DMS153 treated with DMSO at 0.1 percent for 48 hours (cell line): Measurements from ENCODE around the gene KCNMA1.

Source experiments
- DNase-seq: peaks from one replicate; lab custom pipeline; 2025; ENCODE audit not compliant: unreplicated experiment; lab: John Stamatoyannopoulos, UW

KCNMA1 gene

GRCh38 chr10:77109351-77109994 is 528.1 kb downstream of the KCNMA1 start:
- no peak for DNase-seq

- DNase-seq, result no peak
Measured at GRCh38 chr10:77106676-77107075, 530.9 kb downstream of the KCNMA1 start.

GRCh38 chr10:77105761-77106221 is 531.8 kb downstream of the KCNMA1 start:
- no peak for DNase-seq

GRCh38 chr10:77104459-77104980 is 533.1 kb downstream of the KCNMA1 start:
- DNase-seq, result no peak

GRCh38 chr10:77103213-77103612 is 534.4 kb downstream of the KCNMA1 start:
- no peak for DNase-seq

- no peak for DNase-seq
Measured at GRCh38 chr10:77101341-77101740, 536.3 kb downstream of the KCNMA1 start.

GRCh38 chr10:77099136-77099535 is 538.5 kb downstream of the KCNMA1 start:
- no peak for DNase-seq

GRCh38 chr10:77097625-77098024 is 540.0 kb downstream of the KCNMA1 start:
- DNase-seq, result no peak

- no peak for DNase-seq
Measured at GRCh38 chr10:77093126-77093525, 544.5 kb downstream of the KCNMA1 start.

- no peak for DNase-seq
Measured at GRCh38 chr10:77091597-77092165, 545.9 kb downstream of the KCNMA1 start.

- no peak for DNase-seq
Measured at GRCh38 chr10:77090381-77091356, 546.9 kb downstream of the KCNMA1 start.

GRCh38 chr10:77087366-77087765 is 550.2 kb downstream of the KCNMA1 start:
- no peak for DNase-seq

GRCh38 chr10:77086081-77086480 is 551.5 kb downstream of the KCNMA1 start:
- no peak for DNase-seq

GRCh38 chr10:77085344-77085743 is 552.3 kb downstream of the KCNMA1 start:
- no peak for DNase-seq

- no peak for DNase-seq
Measured at GRCh38 chr10:77084431-77085144, 553.0 kb downstream of the KCNMA1 start.

GRCh38 chr10:77082601-77083252 is 554.9 kb downstream of the KCNMA1 start:
- DNase-seq, result no peak

- no peak for DNase-seq
Measured at GRCh38 chr10:77081481-77081891, 556.1 kb downstream of the KCNMA1 start.

- DNase-seq, result no peak
Measured at GRCh38 chr10:77080361-77081027, 557.1 kb downstream of the KCNMA1 start.

- DNase-seq, result no peak
Measured at GRCh38 chr10:77079592-77080300, 557.9 kb downstream of the KCNMA1 start.
